H9 (cell line): ENCODE measurements around the gene SH3TC1. TPM values are rescaled to one million over a fixed set of nuclear protein-coding genes. Genes with fewer than 3 reads are reported as not detected.

Source experiments
- DNase-seq: peaks from one replicate; pipeline ENCODE4 v3.0.0-alpha.2; 2017
- H2AFZ ChIP-seq: one replicate; pipeline ENCODE4 v1.6.1; 2013; ENCODE audit warnings: mild to moderate bottlenecking, low read length, control low read depth, moderate library complexity
- H2AK5ac ChIP-seq: 2 replicates; pipeline ENCODE4 v1.6.1; 2013; ENCODE audit warnings: low read length, control low read depth, mixed read lengths; ENCODE audit not compliant: insufficient read length
- H2BK120ac ChIP-seq: one replicate; pipeline ENCODE4 v1.6.1; 2013; ENCODE audit warnings: low read depth, mild to moderate bottlenecking, low read length, control low read depth, inconsistent platforms; ENCODE audit not compliant: poor library complexity, severe bottlenecking
- H2BK12ac ChIP-seq: 2 replicates; pipeline ENCODE4 v1.6.1; 2013; ENCODE audit warnings: low read length, control low read depth, mixed read lengths, low read depth; ENCODE audit not compliant: insufficient read length
- H2BK15ac ChIP-seq: 2 replicates; pipeline ENCODE4 v1.6.1; 2013; ENCODE audit warnings: low read depth, low read length, control low read depth
- H2BK20ac ChIP-seq: one replicate; pipeline ENCODE4 v1.6.1; 2013; ENCODE audit warnings: low read depth, mild to moderate bottlenecking, low read length, control low read depth, inconsistent platforms; ENCODE audit not compliant: poor library complexity, severe bottlenecking
- H2BK5ac ChIP-seq: 2 replicates; pipeline ENCODE4 v1.6.1; 2013; ENCODE audit warnings: low read length, control low read depth, mixed read lengths; ENCODE audit not compliant: insufficient read length
- H3K14ac ChIP-seq: 2 replicates; pipeline ENCODE4 v1.6.1; 2013; ENCODE audit warnings: low read length, control low read depth; ENCODE audit not compliant: insufficient read depth
- H3K18ac ChIP-seq: 2 replicates; pipeline ENCODE4 v1.6.1; 2013; ENCODE audit warnings: low read depth, mild to moderate bottlenecking, mixed read lengths, low read length, control low read depth; ENCODE audit not compliant: insufficient read length
- H3K23ac ChIP-seq: 2 replicates; pipeline ENCODE4 v1.6.1; 2013; ENCODE audit warnings: low read length, control low read depth, mixed read lengths, low read depth; ENCODE audit not compliant: insufficient read length
- H3K23me2 ChIP-seq: 2 replicates; pipeline ENCODE4 v1.6.1; 2013; ENCODE audit warnings: low read depth, mild to moderate bottlenecking, mixed read lengths, low read length, control low read depth; ENCODE audit not compliant: insufficient read length, poor library complexity, severe bottlenecking
- H3K27ac ChIP-seq: 2 replicates; pipeline ENCODE4 v1.5.1; 2013; ENCODE audit warnings: low read length, control low read depth, mixed read lengths, low read depth; ENCODE audit not compliant: insufficient read length
- H3K27me3 ChIP-seq: 2 replicates; pipeline ENCODE4 v1.6.1; 2013; ENCODE audit warnings: low read length, control low read depth, inconsistent platforms; ENCODE audit not compliant: insufficient read depth
- H3K4ac ChIP-seq: 2 replicates; pipeline ENCODE4 v1.6.1; 2013; ENCODE audit warnings: low read depth, mild to moderate bottlenecking, control low read depth, inconsistent platforms, low read length, moderate library complexity
- H3K4me1 ChIP-seq: 2 replicates; pipeline ENCODE4 v1.6.1; 2013; ENCODE audit warnings: low read length, control low read depth, inconsistent platforms; ENCODE audit not compliant: insufficient read depth
- H3K4me2 ChIP-seq: 2 replicates; pipeline ENCODE4 v1.6.1; 2013; ENCODE audit warnings: low read length, control low read depth, mixed read lengths; ENCODE audit not compliant: insufficient read length, insufficient read depth
- H3K56ac ChIP-seq: 2 replicates; pipeline ENCODE4 v1.6.1; 2013; ENCODE audit warnings: low read depth, mild to moderate bottlenecking, mixed read lengths, low read length, control low read depth; ENCODE audit not compliant: insufficient read length
- H3K79me1 ChIP-seq: 2 replicates; pipeline ENCODE4 v1.6.1; 2013; ENCODE audit warnings: low read depth, mild to moderate bottlenecking, moderate library complexity, low read length, control low read depth, inconsistent platforms; ENCODE audit not compliant: insufficient read depth, poor library complexity, severe bottlenecking
- H3K79me2 ChIP-seq: 2 replicates; pipeline ENCODE4 v1.6.1; 2013; ENCODE audit warnings: low read length, control low read depth, inconsistent platforms; ENCODE audit not compliant: insufficient read depth
- H3K9ac ChIP-seq: 2 replicates; pipeline ENCODE4 v1.6.1; 2013; ENCODE audit warnings: low read length, control low read depth, mixed read lengths; ENCODE audit not compliant: insufficient read length; ENCODE audit errors: extremely low read depth
- H3K9me3 ChIP-seq: one replicate; pipeline ENCODE4 v1.6.1; 2013; ENCODE audit warnings: low read depth, low read length, inconsistent platforms; ENCODE audit not compliant: control insufficient read depth
- H3T11ph ChIP-seq: one replicate; pipeline ENCODE4 v1.6.1; 2013; ENCODE audit warnings: mild to moderate bottlenecking, low read length, control low read depth, inconsistent platforms
- H4K20me1 ChIP-seq: one replicate; pipeline ENCODE4 v1.6.1; 2013; ENCODE audit not compliant: control insufficient read depth, insufficient read length, insufficient read depth
- H4K5ac ChIP-seq: 2 replicates; pipeline ENCODE4 v1.6.1; 2013; ENCODE audit warnings: low read depth, mild to moderate bottlenecking, mixed read lengths, low read length, control low read depth; ENCODE audit not compliant: insufficient read length
- H4K8ac ChIP-seq: replicated peaks from 2 replicates; pipeline ENCODE4 v1.6.1; 2013; ENCODE audit warnings: low read length, control low read depth, mixed read lengths, low read depth; ENCODE audit not compliant: insufficient read length
- H4K91ac ChIP-seq: 2 replicates; pipeline ENCODE4 v1.6.1; 2013; ENCODE audit warnings: low read depth, mild to moderate bottlenecking, moderate library complexity, mixed read lengths, low read length, control low read depth; ENCODE audit not compliant: insufficient read length
- H3K27ac Mint-ChIP-seq, 3 experiments: 2 replicates in 2 of 3; 3 replicates in 1 of 3; pipeline ENCODE4 v1.8.0; 2020 to 2021; ENCODE audit warnings: mixed read lengths in 3 of 3, mild to moderate bottlenecking in 1 of 3, moderate library complexity in 1 of 3
- H3K27me3 Mint-ChIP-seq: 2 replicates; pipeline ENCODE4 v1.8.0; 2021; ENCODE audit warnings: low read depth, mild to moderate bottlenecking, moderate library complexity, mixed read lengths
- H3K36me3 Mint-ChIP-seq, 3 experiments: 2 replicates in 2 of 3; 3 replicates in 1 of 3; pipeline ENCODE4 v1.8.0; 2020 to 2021; ENCODE audit warnings: low read depth in 3 of 3, mixed read lengths in 3 of 3; ENCODE audit not compliant: insufficient read depth in 1 of 3
- H3K4me1 Mint-ChIP-seq, 2 experiments: 2 replicates each; pipeline ENCODE4 v1.8.0; 2020; ENCODE audit warnings: mixed read lengths in 2 of 2
- H3K4me3 Mint-ChIP-seq, 2 experiments: 2 replicates in 1 of 2; 3 replicates in 1 of 2; pipeline ENCODE4 v1.8.0; 2020 to 2021; ENCODE audit warnings: mild to moderate bottlenecking in 2 of 2, mixed read lengths in 2 of 2, moderate library complexity in 1 of 2
- H3K9me3 Mint-ChIP-seq, 2 experiments: 2 replicates in 1 of 2; 3 replicates in 1 of 2; pipeline ENCODE4 v1.8.0; 2020; ENCODE audit warnings: mild to moderate bottlenecking in 2 of 2, mixed read lengths in 2 of 2, moderate library complexity in 1 of 2
- WGBS: extraction: QIAGEN DNeasy Blood & Tissue Kit; methylation state at CpG from one replicate; pipeline ENCODE4 v1.1.7; 2013; ENCODE audit warnings: missing lambda C conversion rate, low lambda C conversion rate, mixed read lengths; ENCODE audit not compliant: insufficient read length; ENCODE audit errors: extremely low coverage; 5-methylcytosine and 5-hydroxymethylcytosine counted together
- total RNA-seq: library from RNA; stranded (reverse); gene quantifications from 2 replicates; pipeline ENCODE4 v1.2.1, GENCODE V29; 2021
- TF ChIP-seq, protein P1 (sequence below): fragments of 200-600 bp; sonication (generic); conservative IDR thresholded peaks from 3 replicates; pipeline ENCODE4 v1.8.0; 2021; ENCODE audit warnings: antibody characterized with exemption, mild to moderate bottlenecking

The SH3TC1 gene
- total RNA-seq, 1 experiment from 2014 or later, result 0.74 TPM

DNA sequence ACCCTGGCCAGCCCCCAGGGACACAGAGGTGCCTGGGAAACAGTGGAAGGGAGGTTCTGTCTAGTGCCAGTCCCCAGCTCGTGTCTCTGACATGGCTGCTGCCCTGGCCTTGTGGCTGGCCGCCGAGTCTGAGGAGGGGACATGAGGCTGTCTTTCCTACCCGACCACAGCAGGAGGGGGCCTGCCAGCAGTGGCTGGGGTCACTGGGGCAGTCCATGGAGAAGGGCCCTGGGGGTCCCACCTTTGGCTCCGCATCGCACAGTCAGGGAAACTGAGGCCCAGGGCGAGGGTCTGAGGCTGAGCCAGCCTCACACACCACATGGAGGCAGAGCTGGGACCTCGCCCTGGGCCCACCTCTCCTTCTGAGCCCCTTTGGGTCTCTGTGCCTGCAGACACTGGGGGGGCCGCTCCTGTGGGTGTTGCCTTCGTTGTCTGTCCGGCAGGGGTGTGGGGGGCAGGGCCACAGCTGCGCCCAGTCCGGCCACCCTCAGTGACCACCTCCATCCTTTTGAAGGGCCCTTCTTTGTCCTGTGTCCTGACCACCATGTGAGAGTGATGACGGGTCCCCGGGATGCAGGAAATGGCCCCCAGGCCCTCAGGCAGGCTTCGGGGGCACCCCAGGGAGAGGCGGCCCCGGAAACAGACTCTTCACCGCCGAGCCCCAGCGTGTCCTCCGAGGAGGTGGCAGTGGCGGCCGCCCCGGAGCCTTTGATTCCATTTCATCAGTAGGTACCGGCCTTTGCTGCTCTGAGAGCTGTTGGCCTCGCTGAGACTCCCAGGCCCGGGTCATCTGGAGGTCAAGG is 17.6 kb downstream of the SH3TC1 start:
- H2BK12ac ChIP-seq, result no peak overlapping the region
- no peak overlapping the region for H2BK5ac ChIP-seq
- H4K8ac ChIP-seq, result no peak overlapping the region
- H4K20me1 ChIP-seq, result no peaks in the 10 kb centered on the region
- no peak overlapping the region for H4K91ac ChIP-seq
- H3K79me1 ChIP-seq, result no peaks in the 10 kb centered on the region
- no peak overlapping the region for H3K9ac ChIP-seq
- no peak overlapping the region for H3K56ac ChIP-seq
- H4K5ac ChIP-seq, result no peak overlapping the region
- H3T11ph ChIP-seq, result no peak overlapping the region
- H2AK5ac ChIP-seq, result no peak overlapping the region
- H3K79me2 ChIP-seq, result no peaks in the 10 kb centered on the region
- no peak overlapping the region for H2BK20ac ChIP-seq
- no peaks in the 10 kb centered on the region for H3K27me3 ChIP-seq
- H3K4ac ChIP-seq, result no peak overlapping the region
- Mint-ChIP-seq H3K4me3 (no peak overlapping the region), H3K27me3 (no peaks in the 10 kb centered on the region; the same call in 1 of the 2 replicates), H3K36me3 (no peaks in the 10 kb centered on the region), H3K9me3 (no peaks in the 10 kb centered on the region), H3K27ac (no peak overlapping the region), H3K4me1 (peaks cover 10 to 15% of the 10 kb centered on the region in 2 experiments)
- H3K4me2 ChIP-seq, result no peak overlapping the region
- no CpG with 5 or more reads among the region's 28 CpGs for WGBS
- H2AFZ ChIP-seq, result no peak overlapping the region
- no peak for DNase-seq
- H3K14ac ChIP-seq, result no peak overlapping the region
- H3K27ac ChIP-seq, result no peak overlapping the region
- TF ChIP-seq, protein P1, sequence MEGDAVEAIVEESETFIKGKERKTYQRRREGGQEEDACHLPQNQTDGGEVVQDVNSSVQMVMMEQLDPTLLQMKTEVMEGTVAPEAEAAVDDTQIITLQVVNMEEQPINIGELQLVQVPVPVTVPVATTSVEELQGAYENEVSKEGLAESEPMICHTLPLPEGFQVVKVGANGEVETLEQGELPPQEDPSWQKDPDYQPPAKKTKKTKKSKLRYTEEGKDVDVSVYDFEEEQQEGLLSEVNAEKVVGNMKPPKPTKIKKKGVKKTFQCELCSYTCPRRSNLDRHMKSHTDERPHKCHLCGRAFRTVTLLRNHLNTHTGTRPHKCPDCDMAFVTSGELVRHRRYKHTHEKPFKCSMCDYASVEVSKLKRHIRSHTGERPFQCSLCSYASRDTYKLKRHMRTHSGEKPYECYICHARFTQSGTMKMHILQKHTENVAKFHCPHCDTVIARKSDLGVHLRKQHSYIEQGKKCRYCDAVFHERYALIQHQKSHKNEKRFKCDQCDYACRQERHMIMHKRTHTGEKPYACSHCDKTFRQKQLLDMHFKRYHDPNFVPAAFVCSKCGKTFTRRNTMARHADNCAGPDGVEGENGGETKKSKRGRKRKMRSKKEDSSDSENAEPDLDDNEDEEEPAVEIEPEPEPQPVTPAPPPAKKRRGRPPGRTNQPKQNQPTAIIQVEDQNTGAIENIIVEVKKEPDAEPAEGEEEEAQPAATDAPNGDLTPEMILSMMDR, result no peak
- H2BK120ac ChIP-seq, result no peak overlapping the region
- no peak overlapping the region for H2BK15ac ChIP-seq
- no peak overlapping the region for H3K18ac ChIP-seq
- no peaks in the 10 kb centered on the region; the same call in 1 of the 2 replicates for H3K4me1 ChIP-seq
- no peak overlapping the region for H3K23ac ChIP-seq
- no peaks in the 10 kb centered on the region for H3K9me3 ChIP-seq
- H3K23me2 ChIP-seq, result no peaks in the 10 kb centered on the region
